ENCODE data around the gene MTHFD1L.

DNA sequence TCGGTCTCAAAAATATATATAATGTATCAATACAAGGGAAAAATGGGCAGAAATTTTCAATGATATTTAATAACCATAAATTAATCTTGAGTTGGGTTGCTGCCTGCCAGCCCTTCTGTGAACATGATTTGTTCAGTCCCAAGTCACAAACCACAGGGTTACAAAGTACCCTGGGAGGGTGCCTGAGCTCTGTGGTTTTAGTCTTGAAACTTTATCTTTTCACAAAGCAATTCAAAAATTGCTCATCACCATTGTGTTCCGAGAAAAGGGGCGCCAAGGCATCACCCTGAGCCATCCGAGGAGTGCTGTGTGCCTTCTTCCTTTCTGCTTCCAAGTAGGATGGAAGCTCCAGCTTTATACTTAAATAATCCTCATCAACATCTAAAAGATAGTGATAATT, 232.7 kb downstream of the MTHFD1L start:
- TF ChIP-seq, protein P1, sequence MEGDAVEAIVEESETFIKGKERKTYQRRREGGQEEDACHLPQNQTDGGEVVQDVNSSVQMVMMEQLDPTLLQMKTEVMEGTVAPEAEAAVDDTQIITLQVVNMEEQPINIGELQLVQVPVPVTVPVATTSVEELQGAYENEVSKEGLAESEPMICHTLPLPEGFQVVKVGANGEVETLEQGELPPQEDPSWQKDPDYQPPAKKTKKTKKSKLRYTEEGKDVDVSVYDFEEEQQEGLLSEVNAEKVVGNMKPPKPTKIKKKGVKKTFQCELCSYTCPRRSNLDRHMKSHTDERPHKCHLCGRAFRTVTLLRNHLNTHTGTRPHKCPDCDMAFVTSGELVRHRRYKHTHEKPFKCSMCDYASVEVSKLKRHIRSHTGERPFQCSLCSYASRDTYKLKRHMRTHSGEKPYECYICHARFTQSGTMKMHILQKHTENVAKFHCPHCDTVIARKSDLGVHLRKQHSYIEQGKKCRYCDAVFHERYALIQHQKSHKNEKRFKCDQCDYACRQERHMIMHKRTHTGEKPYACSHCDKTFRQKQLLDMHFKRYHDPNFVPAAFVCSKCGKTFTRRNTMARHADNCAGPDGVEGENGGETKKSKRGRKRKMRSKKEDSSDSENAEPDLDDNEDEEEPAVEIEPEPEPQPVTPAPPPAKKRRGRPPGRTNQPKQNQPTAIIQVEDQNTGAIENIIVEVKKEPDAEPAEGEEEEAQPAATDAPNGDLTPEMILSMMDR (IDR thresholded peaks at IDR 0.05) = no peak
- TF ChIP-seq POLR2A (IDR thresholded peaks at IDR 0.05) (no peak), POLR2AphosphoS5 (IDR thresholded peaks at IDR 0.05) (no peak), EP300 (IDR thresholded peaks at IDR 0.05) (no peak)
